H1 (cell line): Measurements from ENCODE around the gene FGF12. TPM values are rescaled to one million over a fixed set of nuclear protein-coding genes. Genes with fewer than 3 reads are reported as not detected.

Experiments used
- CTCF ChIA-PET: fragments of 300-600 bp; sonication (Branson Sonifier 250); formaldehyde crosslinking; loops from one replicate; lab custom pipeline; 2021; ENCODE audit not compliant: partially characterized antibody; lab: Charles Lee
- POLR2A ChIA-PET: fragments of 300-600 bp; sonication (Branson Sonifier 250); formaldehyde crosslinking; loops from one replicate; lab custom pipeline; 2021; ENCODE audit warnings: inconsistent platforms; ENCODE audit not compliant: partially characterized antibody; lab: Charles Lee
- DNase-seq, 2 experiments: peaks; one replicate each; pipeline versions ENCODE4 v3.0.0 to v3.0.0-alpha.2; 2010 to 2022; ENCODE audit warnings: low spot score in 2 of 2, low read depth in 1 of 2, mixed read lengths in 1 of 2
- FAIRE-seq: peaks from 2 replicates; lab custom pipeline; 2011; peaks lifted over from hg19 to GRCh38; lab: Jason Lieb, UNC
- H2AFZ ChIP-seq: 2 replicates; pipeline ENCODE4 v1.8.1; 2012; ENCODE audit warnings: low read length, inconsistent platforms
- H2AK5ac ChIP-seq: 2 replicates; pipeline ENCODE4 v1.6.1; 2013; ENCODE audit warnings: low read depth, low read length
- H2BK120ac ChIP-seq: replicated peaks from 2 replicates; pipeline ENCODE3; 2013; ENCODE audit warnings: low read depth, low read length, inconsistent platforms
- H2BK12ac ChIP-seq: 2 replicates; pipeline ENCODE4 v1.6.1; 2013; ENCODE audit warnings: low read depth, low read length
- H2BK15ac ChIP-seq: 2 replicates; pipeline ENCODE4 v1.6.1; 2013; ENCODE audit warnings: low read length
- H2BK20ac ChIP-seq: 2 replicates; pipeline ENCODE4 v1.6.1; 2013; ENCODE audit warnings: low read length
- H2BK5ac ChIP-seq: 2 replicates; pipeline ENCODE4 v1.6.1; 2013; ENCODE audit warnings: low read depth, low read length
- H3K14ac ChIP-seq: 2 replicates; pipeline ENCODE4 v1.6.1; 2013; ENCODE audit warnings: inconsistent platforms; ENCODE audit not compliant: insufficient read length
- H3K18ac ChIP-seq: 2 replicates; pipeline ENCODE4 v1.6.1; 2013; ENCODE audit warnings: low read length; ENCODE audit errors: extremely low read depth
- H3K23ac ChIP-seq: 2 replicates; pipeline ENCODE4 v1.6.1; 2013; ENCODE audit warnings: inconsistent platforms; ENCODE audit not compliant: insufficient read length
- H3K23me2 ChIP-seq: 2 replicates; pipeline ENCODE4 v1.6.1; 2013; ENCODE audit warnings: low read depth, low read length
- H3K27ac ChIP-seq: 2 replicates; pipeline ENCODE4 v1.6.1; 2011; ENCODE audit warnings: low read depth, low read length, inconsistent platforms
- H3K27me3 ChIP-seq, 4 experiments: replicated peaks in 1 of 4; 1 replicate in 1 of 4; 2 replicates in 3 of 4; pipeline versions ENCODE4 v1.6.1 to v1.8.1; 2011 to 2013; ENCODE audit warnings: low read length in 3 of 4, mild to moderate bottlenecking in 3 of 4, inconsistent platforms in 2 of 4, mixed read lengths in 2 of 4, moderate library complexity in 1 of 4; ENCODE audit not compliant: control insufficient read depth in 3 of 4, insufficient read depth in 3 of 4; ENCODE audit errors: extremely low read depth in 1 of 4
- H3K36me3 ChIP-seq, 4 experiments: 2 replicates each; pipeline versions ENCODE4 v1.6.1 to v1.8.1; 2011 to 2013; ENCODE audit warnings: mild to moderate bottlenecking in 4 of 4, low read length in 3 of 4, moderate library complexity in 2 of 4, control low read depth in 1 of 4, inconsistent platforms in 1 of 4; ENCODE audit not compliant: insufficient read depth in 4 of 4, control insufficient read depth in 2 of 4
- H3K4ac ChIP-seq: replicated peaks from 2 replicates; pipeline ENCODE3; 2013; ENCODE audit warnings: low read length, low read depth, mixed read lengths, inconsistent platforms; ENCODE audit not compliant: insufficient read length
- H3K4me1 ChIP-seq, 4 experiments: replicated peaks in 1 of 4; 1 replicate in 1 of 4; 2 replicates in 3 of 4; pipeline versions ENCODE4 v1.6.1 to v1.8.1; 2011 to 2013; ENCODE audit warnings: low read length in 3 of 4, inconsistent platforms in 2 of 4, mixed read lengths in 1 of 4; ENCODE audit not compliant: insufficient read depth in 4 of 4, control insufficient read depth in 3 of 4
- H3K4me2 ChIP-seq, 2 experiments: 2 replicates each; pipeline versions ENCODE4 v1.6.1 to v1.8.1; 2011 to 2013; ENCODE audit warnings: low read depth in 2 of 2, low read length in 2 of 2, control low read depth in 1 of 2, inconsistent platforms in 1 of 2, mild to moderate bottlenecking in 1 of 2; ENCODE audit not compliant: insufficient read depth in 1 of 2
- H3K4me3 ChIP-seq, 4 experiments: fragments of 200-600, 300-600 bp in 1 of 4; sonication (generic), shearing (Covaris generic), sonication (Bioruptor Twin) in 1 of 4; 2 replicates each; pipeline versions ENCODE4 v1.5.1 to v1.8.1; 2011 to 2016; ENCODE audit warnings: low read length in 4 of 4, low read depth in 3 of 4, control low read depth in 2 of 4, inconsistent platforms in 2 of 4, mild to moderate bottlenecking in 2 of 4, mixed read lengths in 1 of 4, moderate library complexity in 1 of 4; ENCODE audit not compliant: insufficient read depth in 2 of 4; ENCODE audit errors: extremely low read depth in 1 of 4
- H3K56ac ChIP-seq: replicated peaks from 2 replicates; pipeline ENCODE3; 2013; ENCODE audit warnings: low read depth, mild to moderate bottlenecking, mixed read lengths, low read length, inconsistent platforms; ENCODE audit not compliant: insufficient read length
- H3K79me1 ChIP-seq: 2 replicates; pipeline ENCODE4 v1.6.1; 2013; ENCODE audit warnings: low read depth, low read length, control low read depth
- H3K79me2 ChIP-seq, 2 experiments: 2 replicates each; pipeline versions ENCODE4 v1.6.1 to v1.8.1; 2012 to 2013; ENCODE audit warnings: low read length in 2 of 2, mild to moderate bottlenecking in 2 of 2, inconsistent platforms in 1 of 2; ENCODE audit not compliant: insufficient read depth in 2 of 2, control insufficient read depth in 1 of 2
- H3K9ac ChIP-seq, 4 experiments: replicated peaks in 1 of 4; 1 replicate in 1 of 4; 2 replicates in 3 of 4; pipeline versions ENCODE4 v1.6.1 to v1.8.1; 2011 to 2013; ENCODE audit warnings: low read depth in 3 of 4, low read length in 3 of 4, control low read depth in 2 of 4, mild to moderate bottlenecking in 2 of 4, moderate library complexity in 2 of 4, inconsistent platforms in 1 of 4; ENCODE audit errors: extremely low read depth in 1 of 4
- H3K9me3 ChIP-seq, 2 experiments: 2 replicates each; pipeline versions ENCODE4 v1.6.1 to v1.8.1; 2012 to 2013; ENCODE audit warnings: mild to moderate bottlenecking in 2 of 2, moderate library complexity in 2 of 2, control low read depth in 1 of 2, inconsistent platforms in 1 of 2, low read depth in 1 of 2, low read length in 1 of 2, mixed read lengths in 1 of 2; ENCODE audit not compliant: insufficient read depth in 2 of 2
- H4K20me1 ChIP-seq, 2 experiments: replicated peaks in 1 of 2; 2 replicates each; pipeline versions ENCODE3 to v1.8.1; 2011 to 2013; ENCODE audit warnings: inconsistent platforms in 2 of 2, low read length in 2 of 2, mild to moderate bottlenecking in 1 of 2; ENCODE audit not compliant: insufficient read depth in 2 of 2, control insufficient read depth in 1 of 2
- H4K5ac ChIP-seq: 2 replicates; pipeline ENCODE4 v1.6.1; 2013; ENCODE audit warnings: low read length, low read depth, mixed read lengths, inconsistent platforms; ENCODE audit not compliant: insufficient read length
- H4K8ac ChIP-seq: 2 replicates; pipeline ENCODE4 v1.8.0; 2013; ENCODE audit warnings: mild to moderate bottlenecking, moderate library complexity, low read length, inconsistent platforms; ENCODE audit not compliant: insufficient read depth; ENCODE audit errors: extremely low read depth
- H4K91ac ChIP-seq: replicated peaks from 2 replicates; pipeline ENCODE3; 2013; ENCODE audit warnings: low read length, mixed read lengths, inconsistent platforms; ENCODE audit not compliant: insufficient read length
- ATF2 ChIP-seq: IDR thresholded peaks from 2 replicates; pipeline ENCODE4 v1.6.1; 2012; ENCODE audit warnings: low read length, inconsistent platforms
- CBX5 ChIP-seq: fragments of 300-800, 300-1000 bp; sonication (generic); IDR thresholded peaks from 2 replicates; pipeline ENCODE4 v1.7.1; 2016; ENCODE audit warnings: antibody characterized with exemption, low read length, low read depth
- EGR1 ChIP-seq: IDR thresholded peaks from 2 replicates; pipeline ENCODE4 v1.6.1; 2011; ENCODE audit warnings: low read depth, low read length, borderline replicate concordance
- GTF2F1 ChIP-seq: IDR thresholded peaks from 2 replicates; pipeline ENCODE4 v1.6.1; 2012; ENCODE audit warnings: low read depth, low read length, improper control_type of control experiment, borderline replicate concordance
- JUND ChIP-seq: IDR thresholded peaks from 2 replicates; pipeline ENCODE4 v1.6.1; 2011; ENCODE audit warnings: mild to moderate bottlenecking, improper control_type of control experiment, low read length
- NRF1 ChIP-seq: IDR thresholded peaks from 2 replicates; pipeline ENCODE4 v1.6.1; 2011; ENCODE audit warnings: mild to moderate bottlenecking, low read depth, low read length, improper control_type of control experiment
- PHF8 ChIP-seq: fragments of 200-600 bp; sonication (generic); conservative IDR thresholded peaks from 2 replicates; pipeline ENCODE4 v1.7.1; 2012; ENCODE audit warnings: low read depth, mild to moderate bottlenecking, inconsistent platforms, low read length, moderate library complexity
- POU5F1 ChIP-seq: IDR thresholded peaks from 2 replicates; pipeline ENCODE4 v1.6.1; 2011; ENCODE audit warnings: low read depth, mild to moderate bottlenecking, low read length, moderate library complexity
- RBBP5 ChIP-seq: IDR thresholded peaks from 2 replicates; pipeline ENCODE4 v1.7.1; 2012; ENCODE audit warnings: low read depth, mild to moderate bottlenecking, inconsistent platforms, low read length, moderate library complexity, borderline replicate concordance
- SAP30 ChIP-seq: fragments of 300-600 bp; sonication (generic); IDR thresholded peaks from 2 replicates; pipeline ENCODE4 v1.7.1; 2012; ENCODE audit warnings: low read length, moderate library complexity, mild to moderate bottlenecking, inconsistent platforms; ENCODE audit not compliant: insufficient read depth, insufficient replicate concordance
- TAF7 ChIP-seq: optimal IDR thresholded peaks from 2 replicates; pipeline ENCODE3; 2011; ENCODE audit warnings: low read depth, mild to moderate bottlenecking, inconsistent platforms, low read length, moderate library complexity, borderline replicate concordance
- USF2 ChIP-seq: IDR thresholded peaks from 2 replicates; pipeline ENCODE4 v1.6.1; 2011; ENCODE audit warnings: low read length, improper control_type of control experiment
- WGBS, 2 experiments: shearing (Covaris generic) in 1 of 2; methylation state at CpG; one replicate each; pipeline versions ENCODE4 v1.1.6 to v1.1.7; 2013 to 2015; ENCODE audit warnings: low lambda C conversion rate in 2 of 2, mixed read lengths in 2 of 2, inconsistent platforms in 1 of 2, low coverage in 1 of 2, missing lambda C conversion rate in 1 of 2; ENCODE audit not compliant: insufficient replicate concordance in 2 of 2, insufficient coverage in 1 of 2, insufficient read length in 1 of 2; ENCODE audit errors: extremely low coverage in 1 of 2, missing lambda C conversion rate in 1 of 2; 5-methylcytosine and 5-hydroxymethylcytosine counted together
- polyA plus RNA-seq, 7 experiments: library from polyadenylated mRNA; depleted of rRNA in 3 of 7; stranded (reverse) in 5 of 7; unstranded in 2 of 7; fragments of >200 nt in 5 of 7; fragments of 200-250 nt in 2 of 7; gene quantifications; 1 replicate in 5 of 7; 2 replicates in 1 of 7; 4 replicates in 1 of 7; pipeline versions ENCODE4 v1.2.1 to v1.2.3, GENCODE V29; 2011 to 2013; ENCODE audit warnings: missing spikeins in 2 of 7, mixed read lengths in 2 of 7
- total RNA-seq: library from RNA; stranded (reverse); fragmentation: NEBNext Ultra II Directional; extraction: Animal tissue kit (Norgen Biotek cat#: 25700); gene quantifications from 2 replicates; pipeline ENCODE4 v1.2.1, GENCODE V29; 2021

FGF12 gene
- total and polyA plus RNA-seq, 2 of the 8 experiments (the other 6 are each of a cell fraction or from before 2014, with no cell fraction given): 4.1 to 16.6 TPM

GRCh38 chr3:192244591-192244990 lies 482.8 kb downstream of the FGF12 start:
- Histone ChIP-seq H2BK12ac (no peak overlapping the region), H3K14ac (no peak overlapping the region), H3K23me2 (no peaks in the 10 kb centered on the region), H3K9me3 (no peaks in the 10 kb centered on the region), H3K79me1 (no peaks in the 10 kb centered on the region), H2AK5ac (no peak overlapping the region), H3K23ac (no peak overlapping the region), H3K4me2 (no peak overlapping the region), H3K18ac (no peak overlapping the region), H4K20me1 (no peaks in the 10 kb centered on the region), H4K8ac (no peak overlapping the region), H4K91ac (no peak overlapping the region), H3K36me3 (no peaks in the 10 kb centered on the region), H2BK15ac (no peak overlapping the region), H3K56ac (no peak overlapping the region), H4K5ac (no peak overlapping the region), H3K79me2 (no peaks in the 10 kb centered on the region), H3K4me1 (no peaks in the 10 kb centered on the region; a peak in 1 of 7 replicates), H3K9ac (no peak overlapping the region), H3K27me3 (no peaks in the 10 kb centered on the region), H3K27ac (no peak overlapping the region), H3K4ac (no peak overlapping the region), H3K4me3 (no peak overlapping the region), H2BK120ac (no peak overlapping the region), H2AFZ (no peak overlapping the region), H2BK5ac (no peak overlapping the region), H2BK20ac (no peak overlapping the region)
- DNase-seq (no peak), FAIRE-seq (no peak)
- POLR2A ChIA-PET: no interaction called here
- 89% methylated on average over 1 of the region's 1 CpG; no CpG with 5 or more reads in 1 of the 2 experiments for WGBS, 2 experiments
- CTCF ChIA-PET: no interaction called here
- TF ChIP-seq JUND (no peak), NRF1 (no peak), TAF7 (no peak), EGR1 (no peak), RBBP5 (no peak), CBX5 (no peak), POU5F1 (no peak), SAP30 (no peak), GTF2F1 (no peak), USF2 (no peak), ATF2 (no peak), PHF8 (no peak)
